HCT116 (cell line): ENCODE results near the gene PDCD2L. TPM values are rescaled to one million over a fixed set of nuclear protein-coding genes. Genes with fewer than 3 reads are reported as not detected.

Experiments used
- ATAC-seq: fragments of 200-7000 bp; cut with Tn5 transposase; 2 replicates; pipeline ENCODE4 v1.9.1; 2020; ENCODE audit warnings: mild to moderate bottlenecking, moderate library complexity
- BruUV-seq: library from RNA; stranded (reverse); fragments of 400-500 nt; replicated peaks from 2 replicates; lab custom pipeline; 2021; lab: Mats Ljungman, UMichigan
- CTCF ChIA-PET: fragments of 300-600 bp; sonication (Branson Sonifier 250); formaldehyde crosslinking; loops from one replicate; lab custom pipeline; 2021; ENCODE audit warnings: antibody characterized with exemption; lab: Charles Lee
- POLR2A ChIA-PET: fragments of 300-600, 350-600 bp; sonication (Branson Sonifier 250); formaldehyde crosslinking; loops from one replicate; lab custom pipeline; 2021; ENCODE audit warnings: antibody characterized with exemption; lab: Charles Lee
- RAD21 ChIA-PET, 2 experiments: fragments of 300-600 bp; sonication (Branson Sonifier 250); formaldehyde crosslinking; loops; one replicate each; lab custom pipeline; 2023; ENCODE audit warnings: low total read pairs in 2 of 2; ENCODE audit not compliant: uncharacterized antibody in 2 of 2, unreplicated experiment in 2 of 2, low non-redundant PET in 1 of 2; lab: Charles Lee
- DNase-seq: peaks from one replicate; pipeline ENCODE4 v3.0.0-alpha.2; 2010; ENCODE audit warnings: low read depth, low spot score
- H2AFZ ChIP-seq: fragments of 200-600 bp; shearing (Covaris generic), sonication (generic); 2 replicates; pipeline ENCODE4 v1.6.1; 2017; ENCODE audit warnings: low read depth, mixed run types, mixed read lengths, antibody characterized with exemption, low read length; ENCODE audit not compliant: poor library complexity, severe bottlenecking
- H3K27ac ChIP-seq: 2 replicates; pipeline ENCODE4 v1.5.1; 2012; ENCODE audit warnings: low read depth, low read length
- H3K27me3 ChIP-seq: fragments of 200-600 bp; sonication (generic); 2 replicates; pipeline ENCODE4 v1.6.1; 2016; ENCODE audit warnings: mixed run types, low read length, mixed read lengths; ENCODE audit not compliant: insufficient read depth
- H3K36me3 ChIP-seq, 2 experiments: fragments of 200-500 bp in 1 of 2; fragments of 200-600 bp in 1 of 2; sonication (Bioruptor generic) in 1 of 2; sonication (generic) in 1 of 2; 2 replicates each; pipeline versions ENCODE4 v1.5.1 to v1.6.1; 2014 to 2016; ENCODE audit warnings: low read length in 2 of 2, inconsistent platforms in 1 of 2, mixed read lengths in 1 of 2, mixed run types in 1 of 2; ENCODE audit not compliant: insufficient read depth in 2 of 2, control insufficient read depth in 1 of 2
- H3K4me1 ChIP-seq, 2 experiments: fragments of 200-600 bp in 1 of 2; sonication (generic) in 1 of 2; 2 replicates each; pipeline versions ENCODE4 v1.5.1 to v1.6.1; 2012 to 2017; ENCODE audit warnings: low read length in 2 of 2, inconsistent platforms in 1 of 2, mild to moderate bottlenecking in 1 of 2, mixed read lengths in 1 of 2, mixed run types in 1 of 2, moderate library complexity in 1 of 2; ENCODE audit not compliant: insufficient read depth in 2 of 2, control insufficient read depth in 1 of 2
- H3K4me2 ChIP-seq: fragments of 200-600 bp; sonication (generic); 2 replicates; pipeline ENCODE4 v1.6.1; 2017; ENCODE audit warnings: mixed run types, low read length, mixed read lengths
- H3K4me3 ChIP-seq, 2 experiments: fragments of 200-600 bp in 1 of 2; sonication (generic) in 1 of 2; replicated peaks in 1 of 2; 2 replicates each; pipeline ENCODE4 v1.5.1; 2011 to 2016; ENCODE audit warnings: low read length in 2 of 2, control low read depth in 1 of 2, low read depth in 1 of 2, mild to moderate bottlenecking in 1 of 2, mixed read lengths in 1 of 2, mixed run types in 1 of 2
- H3K79me2 ChIP-seq: fragments of 200-600 bp; sonication (generic); 2 replicates; pipeline ENCODE4 v1.6.1; 2017; ENCODE audit warnings: mild to moderate bottlenecking, mixed run types, low read length, moderate library complexity, mixed read lengths; ENCODE audit not compliant: insufficient read depth
- H3K9ac ChIP-seq: fragments of 200-600 bp; sonication (generic); 2 replicates; pipeline ENCODE4 v1.6.1; 2016; ENCODE audit warnings: low read length, mixed read lengths
- H3K9me2 ChIP-seq: fragments of 200-600 bp; sonication (generic), shearing (Covaris generic); 2 replicates; pipeline ENCODE4 v1.6.1; 2017; ENCODE audit warnings: mixed run types, mild to moderate bottlenecking, moderate library complexity; ENCODE audit not compliant: insufficient read depth
- H3K9me3 ChIP-seq, 2 experiments: fragments of 200-500 bp in 1 of 2; fragments of 200-600 bp in 1 of 2; sonication (Bioruptor generic) in 1 of 2; sonication (generic) in 1 of 2; 2 replicates each; pipeline ENCODE4 v1.6.1; 2014 to 2017; ENCODE audit warnings: low read length in 2 of 2, mixed read lengths in 2 of 2, inconsistent platforms in 1 of 2, low read depth in 1 of 2, mild to moderate bottlenecking in 1 of 2, mixed run types in 1 of 2, moderate library complexity in 1 of 2; ENCODE audit not compliant: control insufficient read depth in 1 of 2, insufficient read depth in 1 of 2
- H4K20me1 ChIP-seq: fragments of 200-600 bp; sonication (generic), shearing (Covaris generic); 2 replicates; pipeline ENCODE4 v1.6.1; 2017; ENCODE audit warnings: mixed run types, mild to moderate bottlenecking, moderate library complexity; ENCODE audit not compliant: insufficient read depth
- ATF3 ChIP-seq: IDR thresholded peaks from 2 replicates; pipeline ENCODE4 v1.6.1; 2012
- CBX3 ChIP-seq: IDR thresholded peaks from 2 replicates; pipeline ENCODE4 v1.6.1; 2012; ENCODE audit warnings: low read depth
- CEBPB ChIP-seq: IDR thresholded peaks from 2 replicates; pipeline ENCODE4 v1.6.1; 2012; ENCODE audit warnings: low read depth
- CTCF ChIP-seq, 3 experiments: fragments of 200-600 bp in 1 of 3; sonication (generic) in 1 of 3; IDR thresholded peaks in 2 of 3; conservative IDR thresholded peaks in 1 of 3; 2 replicates each; pipeline ENCODE4 v1.5.1; 2012 to 2017; ENCODE audit warnings: low read depth in 2 of 3, low read length in 2 of 3, antibody characterized with exemption in 1 of 3, borderline replicate concordance in 1 of 3, control low read depth in 1 of 3, mild to moderate bottlenecking in 1 of 3, mixed read lengths in 1 of 3, mixed run types in 1 of 3, moderate library complexity in 1 of 3; ENCODE audit not compliant: insufficient read depth in 1 of 3
- EGR1 ChIP-seq: IDR thresholded peaks from 2 replicates; pipeline ENCODE4 v1.6.1; 2012; ENCODE audit warnings: low read depth
- EZH2 ChIP-seq: fragments of 200-600 bp; sonication (generic); IDR thresholded peaks from 2 replicates; pipeline ENCODE4 v1.6.1; 2017; ENCODE audit warnings: antibody characterized with exemption, mixed run types
- EZH2phosphoT487 ChIP-seq: fragments of 200-600 bp; IDR thresholded peaks from 2 replicates; pipeline ENCODE4 v1.6.1; 2018; ENCODE audit warnings: antibody characterized with exemption, borderline replicate concordance
- FOSL1 ChIP-seq: IDR thresholded peaks from 2 replicates; pipeline ENCODE4 v1.6.1; 2012; ENCODE audit warnings: low read depth
- JUND ChIP-seq: IDR thresholded peaks from 2 replicates; pipeline ENCODE4 v1.6.1; 2012
- MAX ChIP-seq: IDR thresholded peaks from 2 replicates; pipeline ENCODE4 v1.6.1; 2012
- POLR2AphosphoS5 ChIP-seq: IDR thresholded peaks from 2 replicates; pipeline ENCODE4 v1.6.1; 2011; ENCODE audit warnings: mild to moderate bottlenecking, low read depth, low read length, moderate library complexity
- RAD21 ChIP-seq: IDR thresholded peaks from 2 replicates; pipeline ENCODE4 v1.6.1; 2012; ENCODE audit warnings: low read depth, mild to moderate bottlenecking
- REST ChIP-seq: IDR thresholded peaks from 2 replicates; pipeline ENCODE4 v1.6.1; 2012; ENCODE audit warnings: low read depth
- SP1 ChIP-seq: IDR thresholded peaks from 2 replicates; pipeline ENCODE4 v1.6.1; 2012; ENCODE audit warnings: low read depth
- TCF7L2 ChIP-seq: IDR thresholded peaks from 2 replicates; pipeline ENCODE4 v1.7.0; 2011; ENCODE audit warnings: borderline replicate concordance, inconsistent platforms; ENCODE audit not compliant: insufficient read depth, insufficient read length; ENCODE audit errors: extremely low read depth
- YY1 ChIP-seq: IDR thresholded peaks from 2 replicates; pipeline ENCODE4 v1.6.1; 2011; ENCODE audit warnings: low read length, low read depth, moderate library complexity, mild to moderate bottlenecking; ENCODE audit not compliant: insufficient replicate concordance; ENCODE audit errors: extremely low read depth
- ZBTB33 ChIP-seq: IDR thresholded peaks from 2 replicates; pipeline ENCODE4 v1.6.1; 2011; ENCODE audit warnings: mild to moderate bottlenecking, low read length, moderate library complexity; ENCODE audit not compliant: insufficient replicate concordance; ENCODE audit errors: extremely low read depth
- ZFX ChIP-seq: fragments of 450-650 bp; IDR thresholded peaks from 2 replicates; pipeline ENCODE4 v1.6.1; 2017
- ZNF274 ChIP-seq: fragments of 200-500 bp; sonication (Bioruptor generic); IDR thresholded peaks from 2 replicates; pipeline ENCODE4 v1.6.1; 2014; ENCODE audit warnings: mild to moderate bottlenecking, low read depth, low read length, inconsistent platforms
- intact Hi-C: fragments of 100-400 bp; cut with micrococcal nuclease; formaldehyde crosslinking; loops from 2 replicates; pipeline ENCODE4 v1.10.0; 2022
- total RNA-seq: library from RNA; stranded (reverse); gene quantifications from one replicate; pipeline ENCODE4 v1.2.1, GENCODE V29; 2021; ENCODE audit not compliant: unreplicated experiment

PDCD2L gene
- total RNA-seq, 1 experiment from 2014 or later, result 30.0 TPM

- H3K9ac ChIP-seq, result no peak overlapping the region
- intact Hi-C loops, result no loop called here
- no peak for ATAC-seq
- 0 out of 2 replicates have a peak, but pooled peaks cover 3% of the 10 kb centered on the region for H4K20me1 ChIP-seq
- no peak overlapping the region for H3K27ac ChIP-seq
- RAD21 ChIA-PET, result no interaction called here
- DNase-seq, result no peak
- H3K4me2 ChIP-seq, result no peak overlapping the region
- H2AFZ ChIP-seq, result no peak overlapping the region
- peaks cover 93% of the 10 kb centered on the region for H3K79me2 ChIP-seq
- TF ChIP-seq CEBPB, result no peak
- TF ChIP-seq YY1, result no peak
- TF ChIP-seq FOSL1, result no peak
- TF ChIP-seq ATF3, result no peak
- TF ChIP-seq RAD21, result no peak
- no peak for TF ChIP-seq ZNF274
- TF ChIP-seq ZFX, result no peak
- TF ChIP-seq REST, result no peak
- TF ChIP-seq EGR1, result no peak
- TF ChIP-seq MAX, result no peak
- TF ChIP-seq TCF7L2, result no peak
- no peak for TF ChIP-seq SP1
- TF ChIP-seq CTCF (IDR thresholded peaks at IDR 0.05 in 2 of 3, conservative IDR thresholded peaks at IDR 0.05 in 1 of 3; ENCODE audit: borderline replicate concordance in 1 of 3, insufficient read depth in 1 of 3, low read depth in 2 of 3, low read length in 2 of 3), result no peak
- no peak for TF ChIP-seq ZBTB33
- no peak for TF ChIP-seq POLR2AphosphoS5
- no peak for TF ChIP-seq CBX3
- no peak for TF ChIP-seq EZH2phosphoT487
- no peak for TF ChIP-seq EZH2
- TF ChIP-seq JUND, result no peak
- no peaks in the 10 kb centered on the region for H3K9me3 ChIP-seq
- peaks cover 63 to 65% of the 10 kb centered on the region in 2 experiments for H3K36me3 ChIP-seq
- H3K4me1 ChIP-seq, result no peaks in the 10 kb centered on the region
- no TSS peak for BruUV-seq
- POLR2A ChIA-PET, result no interaction called here
- CTCF ChIA-PET, result no interaction called here
- H3K9me2 ChIP-seq, result no peaks in the 10 kb centered on the region
- no peak overlapping the region for H3K4me3 ChIP-seq
- H3K27me3 ChIP-seq, result no peaks in the 10 kb centered on the region
Observed at GRCh38 chr19:34459614-34460013, 55.4 kb downstream of the PDCD2L start.
